ENCODE data around the gene SVOPL.

SVOPL gene

GRCh38 chr7:138661069-138661635 lies 40.0 kb downstream of the SVOPL start:
- DNase-seq (ENCODE audit: low read depth), result no peak

- no peak for DNase-seq (ENCODE audit: low read depth)
Observed at GRCh38 chr7:138658889-138659288, 42.3 kb downstream of the SVOPL start.

GRCh38 chr7:138657854-138658386 lies 43.2 kb downstream of the SVOPL start:
- no peak for DNase-seq (ENCODE audit: low read depth)

DNA sequence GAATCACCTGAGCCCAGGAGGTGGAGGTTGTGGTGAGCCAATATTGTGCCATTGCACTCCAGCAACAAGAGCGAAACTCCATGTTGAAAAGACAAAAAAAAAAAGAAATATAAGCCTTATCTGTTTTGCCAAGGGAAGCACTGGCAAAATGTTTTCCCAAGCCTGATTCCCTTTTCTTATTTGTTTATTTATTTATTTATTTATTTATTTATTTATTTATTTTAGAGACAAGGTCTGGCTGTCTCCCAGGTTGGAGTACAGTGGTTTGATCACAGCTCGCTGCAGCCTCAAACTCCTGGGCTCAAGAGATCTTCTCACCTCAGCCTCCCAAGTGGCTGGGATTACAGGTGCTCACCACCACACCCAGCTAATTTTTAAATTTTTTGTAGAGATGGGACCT lies 44.2 kb downstream of the SVOPL start:
- DNase-seq (ENCODE audit: low read depth), result no peak

DNA sequence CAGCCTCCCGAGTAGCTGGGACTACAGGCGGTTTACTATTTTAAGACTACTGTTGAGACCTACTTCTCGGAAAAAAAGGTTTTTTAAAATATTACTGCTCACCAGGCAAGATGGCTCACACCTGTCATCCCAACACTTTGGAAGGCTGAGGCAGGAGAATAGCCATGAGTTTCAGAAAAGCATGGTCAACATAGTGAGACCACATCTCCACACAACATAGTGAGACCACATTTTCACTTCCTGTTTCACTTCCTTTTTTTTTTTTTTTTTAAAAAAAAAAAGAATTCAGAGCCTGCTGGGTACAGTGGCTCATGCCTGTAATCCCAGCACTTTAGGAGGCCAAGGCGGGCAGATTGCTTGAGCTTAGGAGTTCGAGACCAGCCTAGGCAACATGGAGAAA lies 46.5 kb downstream of the SVOPL start:
- DNase-seq (ENCODE audit: low read depth), result no peak

DNA sequence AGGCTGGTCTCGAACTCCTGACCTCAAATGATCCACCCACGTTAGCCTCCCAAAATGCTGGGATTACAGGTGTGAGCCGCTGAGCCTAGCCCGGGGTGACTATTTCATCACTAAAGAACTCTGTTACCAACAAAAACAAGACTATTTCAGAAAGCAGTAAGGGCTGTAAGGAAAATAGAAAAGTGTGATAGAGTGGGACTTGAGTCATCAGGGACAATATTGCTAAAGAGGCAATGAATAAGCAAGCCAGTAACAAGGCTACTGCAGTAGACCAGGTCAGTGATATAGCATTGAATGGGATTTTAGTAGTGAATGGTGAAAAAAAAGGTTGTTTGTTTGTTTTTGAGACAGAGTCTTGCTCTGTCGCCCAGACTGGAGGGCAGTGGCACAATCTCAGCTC lies 51.7 kb downstream of the SVOPL start:
- no peak for DNase-seq (ENCODE audit: low read depth)

GRCh38 chr7:138645284-138645683 lies 55.9 kb downstream of the SVOPL start:
- DNase-seq (ENCODE audit: low read depth), result no peak

GRCh38 chr7:138632826-138633602 lies 68.1 kb downstream of the SVOPL start:
- no peak for DNase-seq (ENCODE audit: low read depth)

DNA sequence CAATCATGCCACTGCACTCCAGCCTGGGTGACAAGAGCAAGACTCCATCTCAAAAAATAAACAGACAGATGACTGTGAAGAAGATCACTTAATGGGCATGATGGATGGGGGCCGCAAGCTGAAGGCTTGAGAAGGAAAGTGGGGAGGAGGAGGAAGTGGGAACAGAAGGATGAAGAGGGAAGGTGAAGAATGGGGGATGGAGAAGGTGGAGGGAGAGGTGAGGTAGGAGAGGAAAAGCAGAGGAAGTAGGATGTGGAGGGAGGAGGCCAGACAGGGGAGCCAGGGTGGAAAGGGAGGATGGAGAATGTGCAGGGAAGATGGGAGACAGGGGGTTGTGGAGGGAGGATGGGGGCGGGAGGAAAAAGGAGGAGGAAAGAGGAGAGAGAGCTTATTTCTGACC lies 68.8 kb downstream of the SVOPL start:
- DNase-seq (ENCODE audit: low read depth), result no peak

- DNase-seq (ENCODE audit: low read depth), result no peak
Observed at GRCh38 chr7:138630059-138630610, 71.0 kb downstream of the SVOPL start.

DNA sequence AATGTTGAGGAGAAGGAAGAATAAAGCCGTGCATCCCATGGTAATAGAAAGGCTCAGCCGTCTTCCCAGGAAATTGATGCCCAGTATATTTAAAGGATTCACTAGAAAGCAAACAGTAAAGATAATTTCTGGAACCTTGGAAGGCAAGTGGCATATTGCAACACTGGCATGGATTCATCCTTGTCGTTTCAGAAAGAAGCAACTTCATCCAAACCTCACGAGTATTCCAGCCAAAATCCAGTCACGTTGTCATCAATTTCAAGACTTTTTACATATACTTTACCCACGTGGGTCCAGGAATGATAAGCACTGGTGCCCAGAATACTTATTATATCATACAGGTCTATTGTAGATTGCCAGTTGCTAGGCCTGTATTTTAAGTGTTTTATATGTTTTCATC lies 73.8 kb downstream of the SVOPL start:
- DNase-seq (ENCODE audit: low read depth), result no peak

- DNase-seq (ENCODE audit: low read depth), result no peak
Observed at GRCh38 chr7:138626846-138627245, 74.3 kb downstream of the SVOPL start.

DNA sequence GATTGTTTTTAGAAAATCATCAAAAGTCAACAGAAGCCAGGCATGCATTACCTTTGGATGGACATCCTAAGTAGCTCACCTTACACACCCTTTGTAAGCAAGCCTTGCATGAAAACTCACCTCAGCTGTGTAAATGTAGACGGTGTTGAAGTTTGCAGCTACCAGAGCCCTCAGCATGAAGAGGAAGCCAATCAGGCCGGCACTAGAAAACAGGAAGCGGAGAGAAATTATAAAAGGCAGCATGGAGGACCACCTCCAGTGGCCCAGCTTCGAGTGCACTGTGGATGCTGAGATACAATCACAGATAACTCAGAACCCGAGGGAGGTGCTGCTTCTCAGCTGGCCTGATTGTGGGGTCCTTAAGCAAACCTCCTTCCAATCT lies 75.3 kb downstream of the SVOPL start:
- no peak for DNase-seq (ENCODE audit: low read depth)

DNA sequence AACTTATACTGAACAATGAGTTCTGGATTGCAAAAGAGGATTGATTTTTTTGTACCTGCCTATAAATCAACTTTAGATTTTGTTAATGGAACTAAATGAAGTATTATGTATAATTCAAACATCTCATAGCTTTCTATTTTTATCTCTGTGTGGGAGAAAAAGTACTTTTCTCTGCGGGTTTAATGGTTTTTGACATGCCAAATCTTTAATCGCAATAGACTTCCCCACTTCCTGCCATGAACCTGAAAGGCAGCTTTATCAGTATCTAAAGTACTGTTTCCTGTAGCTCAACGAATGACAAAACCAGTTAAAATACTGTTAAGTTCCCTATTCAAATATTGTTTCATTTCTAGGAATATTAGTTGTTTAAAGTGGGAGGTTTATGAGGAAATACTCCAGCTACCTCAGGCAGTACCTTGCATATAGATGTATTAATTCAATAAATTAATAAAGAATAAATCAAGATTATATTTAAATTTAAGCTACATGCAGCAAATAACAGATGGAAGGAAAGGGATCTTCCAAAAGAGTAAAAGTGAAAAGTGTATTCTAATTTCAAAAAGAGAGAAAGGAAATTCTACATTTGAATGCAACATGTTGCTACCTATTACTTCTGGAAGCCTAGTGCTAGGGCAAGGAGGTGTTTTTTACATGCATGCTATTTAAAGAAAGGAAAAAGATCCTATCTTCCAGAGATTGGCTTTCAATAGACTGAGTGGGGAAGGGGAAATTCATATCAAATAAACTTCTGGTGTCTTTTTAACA lies 75.9 kb downstream of the SVOPL start:
- no peak for DNase-seq (ENCODE audit: low read depth)

- DNase-seq (ENCODE audit: low read depth), result no peak
Observed at GRCh38 chr7:138622841-138623240, 78.3 kb downstream of the SVOPL start.

GRCh38 chr7:138618933-138619332 lies 82.2 kb downstream of the SVOPL start:
- DNase-seq (ENCODE audit: low read depth), result no peak

DNA sequence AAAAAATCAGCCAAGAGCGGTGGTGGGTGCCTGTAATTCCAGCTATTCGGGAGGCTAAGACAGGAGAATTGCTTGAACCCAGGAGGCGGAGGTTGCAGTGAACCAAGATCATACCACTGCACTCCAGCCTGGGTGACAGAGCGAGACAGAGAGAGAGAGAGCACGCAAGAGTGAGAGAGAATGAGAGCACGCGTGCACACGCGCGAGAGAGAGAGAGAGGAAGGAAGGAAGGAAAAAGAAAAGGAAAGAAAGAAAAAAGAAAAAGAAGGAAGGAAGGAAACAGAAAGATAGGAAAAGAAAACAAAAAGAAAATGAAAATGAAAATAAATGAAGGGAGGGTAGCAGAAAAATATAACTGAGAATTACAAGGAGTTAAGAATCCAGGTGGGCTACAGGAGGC lies 82.7 kb downstream of the SVOPL start:
- no peak for DNase-seq (ENCODE audit: low read depth)

DNA sequence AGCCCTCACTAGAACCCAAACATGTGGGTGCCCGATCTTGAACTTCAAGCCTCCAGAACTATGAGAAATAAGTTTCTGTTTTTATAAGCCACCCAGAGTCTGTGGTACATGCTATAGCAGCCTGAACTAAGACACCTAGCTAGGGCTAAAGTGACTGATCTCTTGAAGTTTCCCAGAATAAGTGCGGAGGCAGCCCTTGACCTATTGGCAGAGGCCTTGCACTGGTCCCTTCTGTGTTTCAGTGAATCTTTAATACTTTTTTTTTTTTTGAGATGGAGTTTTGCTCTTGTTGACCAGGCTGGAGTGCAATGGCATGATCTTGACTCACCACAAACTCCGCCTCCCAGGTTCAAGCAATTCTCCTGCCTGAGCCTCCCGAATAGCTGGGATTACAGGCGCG lies 85.1 kb downstream of the SVOPL start:
- no peak for DNase-seq (ENCODE audit: low read depth)

DNA sequence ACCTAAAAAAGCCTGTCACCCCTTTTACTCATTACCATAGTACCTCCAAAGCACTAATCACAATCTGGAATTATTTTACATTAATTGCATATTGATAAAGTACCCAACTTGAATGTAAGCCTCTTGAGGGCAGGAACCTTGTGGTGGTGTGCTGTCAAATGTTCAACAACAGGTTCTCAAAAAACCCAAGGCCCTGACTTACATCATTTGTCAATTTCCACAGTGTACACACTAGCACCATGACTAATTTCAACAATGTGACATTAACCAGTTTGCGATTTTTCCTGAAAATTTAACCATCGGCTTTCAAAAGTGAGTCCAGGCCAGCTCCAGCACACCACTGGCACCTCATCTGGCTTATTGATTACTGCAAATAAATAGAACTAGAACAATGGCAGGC lies 87.5 kb downstream of the SVOPL start:
- no peak for DNase-seq (ENCODE audit: low read depth)

GRCh38 chr7:138610671-138611170 lies 90.4 kb downstream of the SVOPL start:
- no peak for DNase-seq (ENCODE audit: low read depth)

GRCh38 chr7:138608275-138608674 lies 92.9 kb downstream of the SVOPL start:
- DNase-seq (ENCODE audit: low read depth), result no peak
